Measurements from ENCODE around the gene NEK10.

- TF ChIP-seq, protein P1, sequence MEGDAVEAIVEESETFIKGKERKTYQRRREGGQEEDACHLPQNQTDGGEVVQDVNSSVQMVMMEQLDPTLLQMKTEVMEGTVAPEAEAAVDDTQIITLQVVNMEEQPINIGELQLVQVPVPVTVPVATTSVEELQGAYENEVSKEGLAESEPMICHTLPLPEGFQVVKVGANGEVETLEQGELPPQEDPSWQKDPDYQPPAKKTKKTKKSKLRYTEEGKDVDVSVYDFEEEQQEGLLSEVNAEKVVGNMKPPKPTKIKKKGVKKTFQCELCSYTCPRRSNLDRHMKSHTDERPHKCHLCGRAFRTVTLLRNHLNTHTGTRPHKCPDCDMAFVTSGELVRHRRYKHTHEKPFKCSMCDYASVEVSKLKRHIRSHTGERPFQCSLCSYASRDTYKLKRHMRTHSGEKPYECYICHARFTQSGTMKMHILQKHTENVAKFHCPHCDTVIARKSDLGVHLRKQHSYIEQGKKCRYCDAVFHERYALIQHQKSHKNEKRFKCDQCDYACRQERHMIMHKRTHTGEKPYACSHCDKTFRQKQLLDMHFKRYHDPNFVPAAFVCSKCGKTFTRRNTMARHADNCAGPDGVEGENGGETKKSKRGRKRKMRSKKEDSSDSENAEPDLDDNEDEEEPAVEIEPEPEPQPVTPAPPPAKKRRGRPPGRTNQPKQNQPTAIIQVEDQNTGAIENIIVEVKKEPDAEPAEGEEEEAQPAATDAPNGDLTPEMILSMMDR (IDR thresholded peaks at IDR 0.05), result no peak
- TF ChIP-seq POLR2A (IDR thresholded peaks at IDR 0.05), result no peak
Measured at GRCh38 chr3:27165321-27165721, 203.9 kb downstream of the NEK10 start.

All from ovary (tissue), 3 donors.